ENCODE measurements around the gene SERPINF2. TPM values are rescaled to one million over a fixed set of nuclear protein-coding genes. Genes with fewer than 3 reads are reported as not detected.

The SERPINF2 gene
- total RNA-seq, 1 donor from 2014 or later, result 1.2 TPM

- Histone ChIP-seq H3K27me3 (ENCODE audit: control insufficient read depth, insufficient read depth, low read length) (no peaks in the 10 kb centered on the region), H3K4me3 (ENCODE audit: low read depth, low read length) (no peak overlapping the region), H3K36me3 (ENCODE audit: control insufficient read depth, insufficient read depth, low read length) (no peaks in the 10 kb centered on the region)
- TF ChIP-seq CTCF (IDR thresholded peaks at IDR 0.05; ENCODE audit: insufficient read depth, low read length, poor library complexity, severe bottlenecking), result no peak
- no peak for DNase-seq (ENCODE audit: low read depth)
Measured at GRCh38 chr17:1745513-1746020, 2.9 kb downstream of the SERPINF2 start.

GRCh38 chr17:1746975-1747543 is 4.4 kb downstream of the SERPINF2 start:
- H3K27me3 ChIP-seq (ENCODE audit: control insufficient read depth, insufficient read depth, low read length), result no peaks in the 10 kb centered on the region
- no peak overlapping the region for H3K4me3 ChIP-seq (ENCODE audit: low read depth, low read length)
- no peaks in the 10 kb centered on the region for H3K36me3 ChIP-seq (ENCODE audit: control insufficient read depth, insufficient read depth, low read length)
- DNase-seq (ENCODE audit: low read depth), result no peak
- no peak for TF ChIP-seq CTCF (IDR thresholded peaks at IDR 0.05; ENCODE audit: insufficient read depth, low read length, poor library complexity, severe bottlenecking)

GRCh38 chr17:1750628-1751027 is 8.0 kb downstream of the SERPINF2 start:
- no peak for DNase-seq (ENCODE audit: low read depth)
- Histone ChIP-seq H3K4me3 (ENCODE audit: low read depth, low read length) (no peak overlapping the region), H3K27me3 (ENCODE audit: control insufficient read depth, insufficient read depth, low read length) (no peaks in the 10 kb centered on the region), H3K36me3 (ENCODE audit: control insufficient read depth, insufficient read depth, low read length) (no peaks in the 10 kb centered on the region)
- TF ChIP-seq CTCF (IDR thresholded peaks at IDR 0.05; ENCODE audit: insufficient read depth, low read length, poor library complexity, severe bottlenecking), result no peak

- no peak for TF ChIP-seq CTCF (IDR thresholded peaks at IDR 0.05; ENCODE audit: insufficient read depth, low read length, poor library complexity, severe bottlenecking)
- DNase-seq (ENCODE audit: low read depth), result no peak
- no peak overlapping the region for H3K4me3 ChIP-seq (ENCODE audit: low read depth, low read length)
- no peaks in the 10 kb centered on the region for H3K27me3 ChIP-seq (ENCODE audit: control insufficient read depth, insufficient read depth, low read length)
- H3K36me3 ChIP-seq (ENCODE audit: control insufficient read depth, insufficient read depth, low read length), result no peaks in the 10 kb centered on the region
Measured at GRCh38 chr17:1752425-1753262, 10.0 kb downstream of the SERPINF2 start.

- no peak for TF ChIP-seq CTCF (IDR thresholded peaks at IDR 0.05; ENCODE audit: insufficient read depth, low read length, poor library complexity, severe bottlenecking)
- no peak for DNase-seq (ENCODE audit: low read depth)
- Histone ChIP-seq H3K4me3 (ENCODE audit: low read depth, low read length) (no peak overlapping the region), H3K36me3 (ENCODE audit: control insufficient read depth, insufficient read depth, low read length) (no peaks in the 10 kb centered on the region), H3K27me3 (ENCODE audit: control insufficient read depth, insufficient read depth, low read length) (no peaks in the 10 kb centered on the region)
Measured at GRCh38 chr17:1753767-1754429, 11.2 kb downstream of the SERPINF2 start.
